ENCODE results near the gene DACT3.

DNA sequence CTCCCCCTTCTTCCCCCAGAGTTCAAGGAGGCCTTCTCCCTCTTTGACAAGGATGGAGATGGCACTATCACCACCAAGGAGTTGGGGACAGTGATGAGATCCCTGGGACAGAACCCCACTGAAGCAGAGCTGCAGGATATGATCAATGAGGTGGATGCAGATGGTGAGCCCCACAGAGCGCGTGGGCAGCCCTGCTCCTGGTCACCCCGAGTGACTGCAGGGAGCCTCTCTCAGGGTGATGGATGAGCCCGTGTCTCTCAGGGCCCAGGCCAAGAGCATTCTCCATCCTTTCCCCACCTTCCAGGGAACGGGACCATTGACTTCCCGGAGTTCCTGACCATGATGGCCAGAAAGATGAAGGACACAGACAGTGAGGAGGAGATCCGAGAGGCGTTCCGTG is 52.8 kb downstream of the DACT3 start:
- TF ChIP-seq CTCF (conservative IDR thresholded peaks at IDR 0.05; ENCODE audit: low read depth in 2 of 2) (no peak), POLR2AphosphoS5 (IDR thresholded peaks at IDR 0.05; ENCODE audit: low read depth) (no peak), EZH2 (IDR thresholded peaks at IDR 0.05; ENCODE audit: low read depth, unreplicated experiment) (no peak), EZH2phosphoT487 (IDR thresholded peaks at IDR 0.05; ENCODE audit: unreplicated experiment) (no peak), CREB1 (CRISPR knock-in tag; IDR thresholded peaks at IDR 0.05; ENCODE audit: low read depth) (no peak), REST (IDR thresholded peaks at IDR 0.05; ENCODE audit: unreplicated experiment) (no peak), ZNF114 (CRISPR knock-in tag; IDR thresholded peaks at IDR 0.05) (no peak), JUNB (IDR thresholded peaks at IDR 0.05; ENCODE audit: unreplicated experiment) (no peak), STAT1 (IDR thresholded peaks at IDR 0.05; ENCODE audit: unreplicated experiment) (no peak), NANOG (IDR thresholded peaks at IDR 0.05; ENCODE audit: borderline replicate concordance) (no peak), ZNF331 (CRISPR knock-in tag; IDR thresholded peaks at IDR 0.05; ENCODE audit: low read depth) (no peak)
- TF ChIP-seq, protein P1, sequence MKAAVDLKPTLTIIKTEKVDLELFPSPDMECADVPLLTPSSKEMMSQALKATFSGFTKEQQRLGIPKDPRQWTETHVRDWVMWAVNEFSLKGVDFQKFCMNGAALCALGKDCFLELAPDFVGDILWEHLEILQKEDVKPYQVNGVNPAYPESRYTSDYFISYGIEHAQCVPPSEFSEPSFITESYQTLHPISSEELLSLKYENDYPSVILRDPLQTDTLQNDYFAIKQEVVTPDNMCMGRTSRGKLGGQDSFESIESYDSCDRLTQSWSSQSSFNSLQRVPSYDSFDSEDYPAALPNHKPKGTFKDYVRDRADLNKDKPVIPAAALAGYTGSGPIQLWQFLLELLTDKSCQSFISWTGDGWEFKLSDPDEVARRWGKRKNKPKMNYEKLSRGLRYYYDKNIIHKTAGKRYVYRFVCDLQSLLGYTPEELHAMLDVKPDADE (IDR thresholded peaks at IDR 0.05): no peak
- TF ChIP-seq, protein P2, sequence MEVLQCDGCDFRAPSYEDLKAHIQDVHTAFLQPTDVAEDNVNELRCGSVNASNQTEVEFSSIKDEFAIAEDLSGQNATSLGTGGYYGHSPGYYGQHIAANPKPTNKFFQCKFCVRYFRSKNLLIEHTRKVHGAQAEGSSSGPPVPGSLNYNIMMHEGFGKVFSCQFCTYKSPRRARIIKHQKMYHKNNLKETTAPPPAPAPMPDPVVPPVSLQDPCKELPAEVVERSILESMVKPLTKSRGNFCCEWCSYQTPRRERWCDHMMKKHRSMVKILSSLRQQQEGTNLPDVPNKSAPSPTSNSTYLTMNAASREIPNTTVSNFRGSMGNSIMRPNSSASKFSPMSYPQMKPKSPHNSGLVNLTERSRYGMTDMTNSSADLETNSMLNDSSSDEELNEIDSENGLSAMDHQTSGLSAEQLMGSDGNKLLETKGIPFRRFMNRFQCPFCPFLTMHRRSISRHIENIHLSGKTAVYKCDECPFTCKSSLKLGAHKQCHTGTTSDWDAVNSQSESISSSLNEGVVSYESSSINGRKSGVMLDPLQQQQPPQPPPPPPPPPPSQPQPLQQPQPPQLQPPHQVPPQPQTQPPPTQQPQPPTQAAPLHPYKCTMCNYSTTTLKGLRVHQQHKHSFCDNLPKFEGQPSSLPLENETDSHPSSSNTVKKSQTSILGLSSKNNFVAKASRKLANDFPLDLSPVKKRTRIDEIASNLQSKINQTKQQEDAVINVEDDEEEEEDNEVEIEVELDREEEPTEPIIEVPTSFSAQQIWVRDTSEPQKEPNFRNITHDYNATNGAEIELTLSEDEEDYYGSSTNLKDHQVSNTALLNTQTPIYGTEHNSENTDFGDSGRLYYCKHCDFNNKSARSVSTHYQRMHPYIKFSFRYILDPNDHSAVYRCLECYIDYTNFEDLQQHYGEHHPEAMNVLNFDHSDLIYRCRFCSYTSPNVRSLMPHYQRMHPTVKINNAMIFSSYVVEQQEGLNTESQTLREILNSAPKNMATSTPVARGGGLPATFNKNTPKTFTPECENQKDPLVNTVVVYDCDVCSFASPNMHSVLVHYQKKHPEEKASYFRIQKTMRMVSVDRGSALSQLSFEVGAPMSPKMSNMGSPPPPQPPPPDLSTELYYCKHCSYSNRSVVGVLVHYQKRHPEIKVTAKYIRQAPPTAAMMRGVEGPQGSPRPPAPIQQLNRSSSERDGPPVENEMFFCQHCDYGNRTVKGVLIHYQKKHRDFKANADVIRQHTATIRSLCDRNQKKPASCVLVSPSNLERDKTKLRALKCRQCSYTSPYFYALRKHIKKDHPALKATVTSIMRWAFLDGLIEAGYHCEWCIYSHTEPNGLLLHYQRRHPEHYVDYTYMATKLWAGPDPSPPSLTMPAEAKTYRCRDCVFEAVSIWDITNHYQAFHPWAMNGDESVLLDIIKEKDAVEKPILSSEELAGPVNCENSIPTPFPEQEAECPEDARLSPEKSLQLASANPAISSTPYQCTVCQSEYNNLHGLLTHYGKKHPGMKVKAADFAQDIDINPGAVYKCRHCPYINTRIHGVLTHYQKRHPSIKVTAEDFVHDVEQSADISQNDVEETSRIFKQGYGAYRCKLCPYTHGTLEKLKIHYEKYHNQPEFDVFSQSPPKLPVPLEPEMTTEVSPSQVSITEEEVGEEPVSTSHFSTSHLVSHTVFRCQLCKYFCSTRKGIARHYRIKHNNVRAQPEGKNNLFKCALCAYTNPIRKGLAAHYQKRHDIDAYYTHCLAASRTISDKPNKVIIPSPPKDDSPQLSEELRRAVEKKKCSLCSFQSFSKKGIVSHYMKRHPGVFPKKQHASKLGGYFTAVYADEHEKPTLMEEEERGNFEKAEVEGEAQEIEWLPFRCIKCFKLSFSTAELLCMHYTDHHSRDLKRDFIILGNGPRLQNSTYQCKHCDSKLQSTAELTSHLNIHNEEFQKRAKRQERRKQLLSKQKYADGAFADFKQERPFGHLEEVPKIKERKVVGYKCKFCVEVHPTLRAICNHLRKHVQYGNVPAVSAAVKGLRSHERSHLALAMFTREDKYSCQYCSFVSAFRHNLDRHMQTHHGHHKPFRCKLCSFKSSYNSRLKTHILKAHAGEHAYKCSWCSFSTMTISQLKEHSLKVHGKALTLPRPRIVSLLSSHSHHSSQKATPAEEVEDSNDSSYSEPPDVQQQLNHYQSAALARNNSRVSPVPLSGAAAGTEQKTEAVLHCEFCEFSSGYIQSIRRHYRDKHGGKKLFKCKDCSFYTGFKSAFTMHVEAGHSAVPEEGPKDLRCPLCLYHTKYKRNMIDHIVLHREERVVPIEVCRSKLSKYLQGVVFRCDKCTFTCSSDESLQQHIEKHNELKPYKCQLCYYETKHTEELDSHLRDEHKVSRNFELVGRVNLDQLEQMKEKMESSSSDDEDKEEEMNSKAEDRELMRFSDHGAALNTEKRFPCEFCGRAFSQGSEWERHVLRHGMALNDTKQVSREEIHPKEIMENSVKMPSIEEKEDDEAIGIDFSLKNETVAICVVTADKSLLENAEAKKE (CRISPR knock-in tag; IDR thresholded peaks at IDR 0.05): no peak

All from GM23338 (cell line).